Dedifferentiated amniotic fluid mesenchymal stem cell (primary cell): ENCODE measurements around the gene COQ4.
"Not testable (repeated sequence)": the region's sequence is repeated elsewhere in the genome, so short reads cannot be mapped to it uniquely, and the experiment has no call there.

Source experiments
- DNase-seq: peaks from one replicate; pipeline ENCODE4 v3.0.0-alpha.2; 2016; ENCODE audit errors: extremely low spot score

The COQ4 gene

DNA sequence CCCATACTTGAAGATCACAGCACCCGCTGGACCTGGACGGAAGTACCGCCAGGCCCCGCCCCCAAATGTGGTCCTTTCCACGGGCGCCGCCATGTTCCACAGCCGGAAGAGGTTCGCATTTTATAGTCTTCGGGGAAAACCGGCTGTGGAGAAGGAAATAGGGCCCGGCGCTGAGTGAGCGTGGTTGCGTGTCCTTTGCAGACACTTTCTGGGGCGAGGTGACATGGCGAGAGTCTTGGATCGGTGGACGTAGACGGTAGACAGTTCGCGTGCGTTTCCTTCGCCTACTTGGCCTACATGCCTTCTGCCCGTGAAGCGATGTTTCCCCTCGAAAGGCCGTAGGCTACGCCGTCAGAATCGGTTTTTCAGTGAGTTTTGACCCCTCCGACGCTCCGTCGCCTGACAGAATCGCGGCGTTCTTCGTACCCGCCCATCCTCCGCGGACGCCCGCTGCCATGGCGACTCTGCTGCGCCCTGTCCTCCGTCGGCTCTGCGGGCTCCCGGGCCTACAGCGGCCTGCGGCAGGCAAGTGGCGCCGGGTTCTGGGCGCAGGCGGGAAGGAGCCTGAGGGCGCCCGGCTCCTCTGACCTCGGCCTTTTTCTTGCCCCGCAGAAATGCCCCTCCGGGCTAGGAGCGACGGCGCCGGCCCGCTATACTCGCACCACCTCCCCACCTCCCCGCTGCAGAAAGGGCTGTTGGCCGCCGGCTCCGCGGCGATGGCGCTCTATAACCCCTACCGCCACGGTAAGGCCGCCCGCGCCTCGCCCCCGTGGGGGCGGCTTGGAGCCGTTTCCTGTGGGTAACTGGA is at the start of gene COQ4, which contains the start of gene TRUB2:
COQ4 (plus strand) TSS at position 436 of the 808 bp plus-strand sequence; CDS start at position 456, 20 bp downstream.
TRUB2 (minus strand) TSS at position 44 of the 808 bp plus-strand sequence; CDS start at position 5, 39 bp downstream.
- peak; percentile 94 for DNase-seq

DNA sequence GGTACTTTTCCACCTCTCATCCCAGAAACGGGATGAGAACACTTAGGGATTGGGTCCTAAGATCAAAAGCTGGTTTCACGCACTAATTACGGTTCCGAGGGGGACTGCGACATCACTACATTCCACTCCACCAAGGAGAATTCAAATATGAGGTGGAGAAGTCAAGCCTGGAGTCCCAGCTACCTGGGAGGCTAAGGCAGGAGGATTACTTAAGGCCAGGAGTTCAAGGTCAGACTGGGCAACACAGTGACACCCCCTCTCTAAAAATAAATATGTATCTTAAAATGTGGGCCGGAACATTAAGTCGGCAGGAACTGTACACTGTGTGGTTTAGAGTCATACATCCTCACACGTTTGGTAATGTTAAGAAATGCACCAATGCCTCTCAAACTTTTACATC is 48.4 kb upstream of the COQ4 start:
- no peak for DNase-seq

DNA sequence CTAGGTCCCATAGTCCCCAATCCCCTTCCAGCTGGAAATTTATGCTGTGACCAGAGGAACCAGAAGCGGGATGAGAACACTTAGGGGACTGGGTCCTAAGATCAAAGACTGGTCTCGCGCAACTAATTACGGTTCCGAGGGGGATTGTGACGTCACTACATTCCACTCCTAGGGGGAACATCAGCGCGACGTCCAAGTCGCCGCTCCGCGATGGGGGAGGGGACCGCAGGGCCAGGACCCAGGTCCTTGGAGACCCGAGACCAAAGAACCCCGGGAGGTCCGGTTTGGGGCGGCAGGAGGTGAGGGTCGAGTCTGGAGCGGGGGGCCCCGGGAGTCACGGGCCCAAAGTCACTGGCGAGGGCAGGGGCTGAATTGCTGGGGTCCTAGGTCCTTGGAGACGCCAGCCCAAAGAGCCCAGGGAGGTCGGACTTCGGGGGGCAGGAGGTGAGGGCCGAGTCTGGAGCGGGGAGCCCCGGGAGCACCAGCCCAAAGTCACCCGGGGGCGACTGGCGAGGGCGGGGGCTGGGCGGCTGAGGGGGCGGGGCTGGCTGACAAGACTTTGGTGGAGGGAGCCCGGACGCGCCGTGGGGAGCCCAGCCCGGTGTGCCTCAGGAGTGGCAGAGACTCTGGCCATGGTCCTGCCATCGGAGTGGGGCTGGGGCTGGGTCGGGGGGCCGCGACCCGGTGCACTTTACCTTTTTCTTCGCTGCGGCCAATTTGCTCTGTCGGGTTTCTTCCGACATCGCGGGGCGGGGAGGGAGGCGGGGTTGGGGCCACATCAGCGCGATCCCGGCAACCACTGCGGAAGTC is 47.2 kb upstream of the COQ4 start, which contains the start of gene GOLGA2:
GOLGA2 (minus strand) TSS at position 810 of the 810 bp plus-strand sequence; CDS start at position 779, 31 bp downstream.
- peak; percentile 63 for DNase-seq

GRCh38 chr9:128276008-128276573 is 46.5 kb upstream of the COQ4 start, which contains the start of gene SWI5:
Gene SWI5 (plus strand): TSS chr9:128276276.
- DNase-seq: peak; percentile 100

DNA sequence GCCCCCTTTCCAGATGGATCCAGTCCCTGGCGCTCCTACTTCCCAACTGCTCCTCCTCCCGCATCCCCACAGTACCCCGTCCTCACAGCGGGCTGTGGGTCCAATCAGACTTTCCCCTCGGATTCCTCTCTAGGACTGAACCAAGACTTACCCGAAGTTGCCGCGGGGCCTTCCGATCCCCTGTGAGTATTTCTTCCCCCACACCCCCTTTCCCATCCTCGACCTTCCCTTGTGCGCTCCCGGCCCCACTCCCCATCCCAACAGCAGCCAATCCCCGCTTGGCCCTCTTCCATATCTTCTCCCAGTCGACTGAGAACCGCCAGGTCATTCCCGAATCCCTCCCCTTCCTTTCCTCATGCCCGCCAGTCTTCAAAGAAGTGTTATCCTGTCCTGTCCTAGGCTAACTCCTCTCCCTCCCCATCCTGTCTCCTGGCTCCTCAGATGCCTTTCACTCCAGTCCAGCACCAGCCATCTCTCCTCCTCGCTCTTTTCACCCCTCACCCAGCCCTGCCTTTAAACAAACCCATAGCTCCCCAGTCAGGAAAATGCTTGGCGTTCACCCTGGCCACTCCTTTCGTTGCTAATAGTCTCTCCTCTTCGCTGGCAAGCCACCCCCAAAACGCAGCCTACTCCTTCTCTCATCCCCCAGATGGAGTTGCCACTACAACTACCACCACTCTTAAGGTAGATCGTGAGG is 45.9 kb upstream of the COQ4 start:
- peak; percentile 17 for DNase-seq

GRCh38 chr9:128279088-128280073 is 43.3 kb upstream of the COQ4 start:
- not testable (repeated sequence) for DNase-seq

DNA sequence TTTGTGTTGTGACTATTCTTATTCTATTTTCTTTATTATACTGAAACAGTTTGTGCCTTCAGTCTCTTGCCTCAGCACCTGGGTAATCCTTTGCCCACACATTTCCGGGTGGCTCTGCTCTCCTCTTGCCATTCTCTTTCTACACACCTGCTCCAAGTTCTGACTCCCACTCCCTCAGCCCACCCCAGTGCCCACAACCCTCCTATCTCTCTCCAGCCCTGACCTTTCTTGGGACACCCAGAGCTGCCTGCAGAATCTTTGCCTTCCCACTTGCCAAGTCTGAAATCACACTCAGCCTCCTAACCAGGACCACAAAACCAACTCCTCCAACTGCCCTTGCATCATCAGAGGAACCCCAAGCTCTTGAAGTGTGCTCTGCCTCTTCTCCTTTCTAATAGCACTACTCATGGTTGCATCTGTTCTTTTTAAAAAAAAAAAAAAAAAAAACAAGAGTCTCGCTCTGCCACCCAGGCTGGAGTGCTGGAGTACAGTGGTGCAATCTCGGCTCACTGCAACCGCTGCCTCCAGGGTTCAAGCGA is 42.5 kb upstream of the COQ4 start:
- DNase-seq: no peak

- DNase-seq: no peak
These were observed 40.1 kb upstream of the COQ4 start for GRCh38 chr9:128282500-128282899.

DNA sequence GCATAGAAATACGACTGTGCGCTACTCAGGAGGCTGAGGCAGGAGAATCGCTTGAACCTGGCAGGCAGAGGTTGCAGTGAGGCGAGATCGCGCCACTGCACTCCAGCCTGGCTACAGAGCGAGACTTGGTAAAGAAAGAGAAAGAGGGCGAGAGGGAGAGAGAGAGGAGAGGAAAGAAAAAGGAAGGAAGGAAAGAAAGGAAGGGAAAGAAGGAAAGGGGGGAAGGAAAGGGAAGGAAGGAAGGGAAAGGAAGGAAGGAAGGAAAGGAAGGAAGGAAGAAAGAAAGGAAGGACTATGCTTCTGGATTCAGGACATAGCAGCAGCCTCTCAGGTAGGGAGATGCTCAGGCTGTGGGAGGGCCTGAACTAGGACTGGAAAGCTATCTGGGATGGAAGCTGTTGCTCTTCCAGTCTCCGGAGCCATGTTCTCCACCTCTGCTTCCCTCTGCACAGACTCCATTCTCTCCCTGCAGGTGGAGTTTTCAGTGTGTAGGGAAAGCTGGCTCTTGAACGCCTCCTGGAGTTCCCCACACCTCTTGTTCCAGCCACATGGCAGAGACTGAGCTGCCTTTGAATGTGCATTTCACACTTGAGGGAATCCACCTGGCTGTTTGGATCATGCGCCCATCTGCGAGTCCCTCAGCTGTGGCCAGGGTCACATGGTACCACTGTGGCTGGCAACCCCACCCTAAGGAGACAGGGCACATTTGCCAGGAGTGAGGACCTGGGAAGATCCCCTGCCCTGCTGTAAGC is 37.4 kb upstream of the COQ4 start:
- DNase-seq: no peak

DNA sequence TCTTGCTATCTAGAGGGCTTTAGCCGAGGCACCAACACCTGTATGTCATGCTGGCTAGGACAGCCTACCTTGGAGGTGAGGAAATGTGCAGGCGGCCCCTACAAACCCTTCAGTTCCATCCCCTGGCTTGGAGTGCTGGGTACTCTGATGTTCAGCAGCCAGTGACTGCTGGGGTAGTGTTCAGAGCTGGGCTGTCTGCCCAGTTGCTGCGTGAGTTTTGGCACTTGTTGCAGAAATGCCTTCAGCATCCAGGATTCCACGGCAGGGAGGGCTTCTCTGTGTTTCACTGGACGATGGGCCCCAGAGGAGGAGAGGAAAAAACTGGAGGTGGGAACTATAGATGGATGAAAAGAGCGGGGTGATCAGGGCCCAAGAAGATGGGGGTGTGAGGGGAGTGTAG is 36.2 kb upstream of the COQ4 start:
- DNase-seq: no peak

DNA sequence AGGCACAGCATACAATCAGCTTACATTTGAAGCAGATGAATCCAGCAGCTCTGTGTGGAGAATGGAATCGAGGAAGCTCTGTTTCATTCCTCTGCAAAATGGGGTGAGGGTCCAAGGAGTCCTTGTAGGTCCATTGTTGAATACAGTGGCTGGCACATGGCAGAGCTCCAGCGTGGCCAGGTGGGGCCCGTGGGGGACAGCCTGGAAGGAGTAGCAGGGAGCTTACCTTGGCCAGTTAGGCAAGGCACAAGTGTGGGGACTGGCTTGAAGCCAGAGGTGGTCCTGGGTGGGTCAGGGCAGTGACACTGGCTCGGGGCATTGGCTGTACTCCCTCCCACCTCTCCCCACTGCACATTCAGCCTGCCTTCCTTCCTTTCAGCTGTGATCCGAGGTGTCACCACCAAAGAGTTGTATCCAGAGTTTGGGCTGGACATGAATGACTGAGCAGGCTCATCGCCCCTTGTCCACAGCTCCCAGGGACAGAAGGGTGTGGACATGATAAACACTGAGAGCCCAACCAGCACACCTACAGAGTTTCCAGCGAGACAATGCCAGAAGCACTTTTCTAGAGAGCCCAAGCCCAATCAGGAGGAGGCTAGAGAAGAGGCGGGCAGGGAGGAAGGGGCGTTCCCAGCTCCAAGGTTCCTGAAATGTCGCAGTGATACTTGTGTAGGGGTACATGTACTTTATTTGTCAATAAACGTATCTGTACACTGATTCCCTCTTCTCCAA is 34.2 kb upstream of the COQ4 start:
- no peak for DNase-seq

DNA sequence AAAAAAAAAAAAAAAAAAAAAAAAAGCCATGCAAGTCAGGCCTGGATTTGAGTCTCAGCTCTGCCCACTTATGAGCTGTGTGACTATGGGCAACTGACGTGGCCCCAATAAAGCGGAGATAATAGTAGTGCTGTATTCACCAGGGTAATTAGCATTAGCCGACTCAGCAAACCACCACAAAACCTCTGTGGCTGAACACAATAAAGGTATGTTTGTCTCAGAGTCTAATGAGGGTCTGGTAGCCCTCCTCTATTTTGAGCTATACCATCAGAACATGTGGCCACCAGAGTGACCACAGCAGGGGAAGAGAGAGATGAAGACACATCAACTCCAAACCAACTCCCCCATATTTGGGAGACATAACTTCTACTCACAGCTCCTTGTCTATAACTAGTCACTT is 30.6 kb upstream of the COQ4 start:
- DNase-seq: no peak

DNA sequence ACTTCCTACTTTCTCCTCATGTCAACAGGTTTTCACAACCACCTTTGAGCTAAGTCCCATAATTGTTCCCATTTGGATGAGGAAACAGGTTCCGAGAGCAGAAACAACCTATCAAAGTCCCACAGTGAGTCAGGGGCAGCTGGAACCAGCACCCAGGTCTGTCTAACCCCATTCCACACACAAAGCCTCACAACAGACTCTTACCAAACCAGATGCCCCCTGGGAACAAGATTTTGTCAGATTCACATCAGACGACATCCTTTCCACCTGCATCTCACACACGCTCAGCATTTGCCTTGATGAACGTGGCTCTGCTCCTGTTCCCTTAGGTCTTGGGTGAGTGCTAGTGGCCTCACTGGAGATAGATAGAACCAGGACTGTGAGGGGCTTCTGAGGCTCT is 29.5 kb upstream of the COQ4 start:
- no peak for DNase-seq

- no peak for DNase-seq
These were observed 28.5 kb upstream of the COQ4 start for GRCh38 chr9:128294142-128294541.

- no peak for DNase-seq
These were observed 26.1 kb upstream of the COQ4 start for GRCh38 chr9:128296340-128297220.

GRCh38 chr9:128297221-128297773 is 25.3 kb upstream of the COQ4 start:
- no peak for DNase-seq
